OCI-LY7 (cell line): ENCODE results near the gene EVC.

Experiments
- EZH2phosphoT487 ChIP-seq: fragments of 200-600 bp; sonication (generic); IDR thresholded peaks from 2 replicates; pipeline ENCODE4 v1.6.1; 2018; ENCODE audit warnings: low read depth, borderline replicate concordance, mild to moderate bottlenecking, mixed run types, antibody characterized with exemption, low read length, moderate library complexity, mixed read lengths
- TF ChIP-seq, protein P1 (sequence below): fragments of 200-600 bp; sonication (generic); conservative IDR thresholded peaks from 2 replicates; pipeline ENCODE4 v1.5.1; 2014; ENCODE audit warnings: mild to moderate bottlenecking, antibody characterized with exemption, low read length, moderate library complexity, mixed read lengths

DNA sequence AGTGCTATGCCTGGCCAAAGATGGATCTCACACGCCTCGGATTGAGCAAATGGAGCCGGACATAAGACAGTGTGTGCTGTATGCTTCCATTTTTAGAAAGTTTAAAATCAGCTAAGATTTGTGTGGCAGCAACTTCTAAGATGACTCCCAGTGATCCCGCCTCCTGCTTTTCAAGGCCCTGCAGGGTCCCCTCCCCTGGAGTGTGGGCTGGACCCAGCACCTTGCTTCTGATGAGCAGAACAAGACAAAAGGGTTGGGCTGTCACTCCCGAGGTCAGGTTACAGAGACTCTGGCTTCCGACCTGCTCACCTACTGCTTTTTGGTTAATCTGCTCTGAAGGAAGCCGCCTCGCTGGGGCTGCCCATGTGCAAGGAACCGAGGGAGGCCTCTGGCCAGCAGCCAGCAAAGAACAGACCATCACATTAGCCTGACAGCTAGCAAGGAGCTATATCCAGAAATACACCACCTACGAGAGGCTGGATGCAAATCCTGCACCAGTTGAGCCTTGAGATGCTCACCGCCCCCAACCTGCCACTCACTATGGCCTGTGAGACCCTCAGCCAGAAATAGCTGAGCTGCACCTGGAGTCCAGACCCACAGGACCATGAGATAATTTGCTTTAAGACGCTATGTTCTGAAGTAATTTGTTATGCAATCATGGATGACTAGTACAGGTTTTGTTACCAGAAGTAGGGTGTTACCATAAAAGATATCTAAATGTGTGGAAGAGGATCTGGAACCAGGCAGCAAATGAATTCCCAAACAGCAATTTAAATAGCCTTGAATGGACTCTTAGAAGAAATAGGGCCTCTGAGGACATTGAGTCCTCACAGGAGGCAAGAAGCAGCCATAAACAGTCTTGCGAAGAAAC, 134.3 kb downstream of the EVC start:
- TF ChIP-seq, protein P1, sequence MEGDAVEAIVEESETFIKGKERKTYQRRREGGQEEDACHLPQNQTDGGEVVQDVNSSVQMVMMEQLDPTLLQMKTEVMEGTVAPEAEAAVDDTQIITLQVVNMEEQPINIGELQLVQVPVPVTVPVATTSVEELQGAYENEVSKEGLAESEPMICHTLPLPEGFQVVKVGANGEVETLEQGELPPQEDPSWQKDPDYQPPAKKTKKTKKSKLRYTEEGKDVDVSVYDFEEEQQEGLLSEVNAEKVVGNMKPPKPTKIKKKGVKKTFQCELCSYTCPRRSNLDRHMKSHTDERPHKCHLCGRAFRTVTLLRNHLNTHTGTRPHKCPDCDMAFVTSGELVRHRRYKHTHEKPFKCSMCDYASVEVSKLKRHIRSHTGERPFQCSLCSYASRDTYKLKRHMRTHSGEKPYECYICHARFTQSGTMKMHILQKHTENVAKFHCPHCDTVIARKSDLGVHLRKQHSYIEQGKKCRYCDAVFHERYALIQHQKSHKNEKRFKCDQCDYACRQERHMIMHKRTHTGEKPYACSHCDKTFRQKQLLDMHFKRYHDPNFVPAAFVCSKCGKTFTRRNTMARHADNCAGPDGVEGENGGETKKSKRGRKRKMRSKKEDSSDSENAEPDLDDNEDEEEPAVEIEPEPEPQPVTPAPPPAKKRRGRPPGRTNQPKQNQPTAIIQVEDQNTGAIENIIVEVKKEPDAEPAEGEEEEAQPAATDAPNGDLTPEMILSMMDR, result no peak
- TF ChIP-seq EZH2phosphoT487, result no peak
